Measurements from ENCODE around the gene TBC1D10B. TPM values are rescaled to one million over a fixed set of nuclear protein-coding genes. Genes with fewer than 3 reads are reported as not detected.

TBC1D10B gene
- total RNA-seq, 1 experiment from 2014 or later: 49.2 TPM

DNA sequence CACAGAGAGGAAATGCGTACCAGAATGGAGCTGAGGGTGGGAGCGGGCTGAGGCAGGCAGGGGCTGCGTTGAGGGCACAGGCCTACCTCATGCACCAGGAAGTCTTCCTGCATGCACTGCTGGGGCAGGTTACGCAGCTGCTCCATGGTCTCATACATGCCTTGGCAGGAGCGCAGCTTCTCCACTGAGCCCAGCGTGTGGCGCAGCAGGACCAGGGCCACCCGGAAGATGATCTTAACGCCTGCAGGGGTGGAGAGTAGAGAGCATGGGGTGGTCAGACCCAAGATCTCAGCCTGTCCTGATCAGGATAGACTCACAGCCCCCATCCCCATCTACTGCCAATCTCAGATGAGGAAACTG lies 11.7 kb downstream of the TBC1D10B start:
- Histone ChIP-seq H4K20me1 (ENCODE audit: insufficient read depth) (no peaks in the 10 kb centered on the region), H3K4me1 (ENCODE audit: control insufficient read depth in 1 of 2, insufficient read depth in 2 of 2, low read length in 2 of 2) (peaks cover 18 to 30% of the 10 kb centered on the region in 2 experiments), H3K9ac (ENCODE audit: low read length) (no peak overlapping the region), H3K27me3 (ENCODE audit: insufficient read depth, low read length) (no peaks in the 10 kb centered on the region), H3K9me3 (ENCODE audit: control insufficient read depth in 1 of 2, insufficient read depth in 1 of 2, low read depth in 1 of 2, low read length in 2 of 2) (no peaks in the 10 kb centered on the region), H3K9me2 (ENCODE audit: insufficient read depth) (no peaks in the 10 kb centered on the region), H3K79me2 (ENCODE audit: insufficient read depth, low read length) (peaks cover 50% of the 10 kb centered on the region), H3K27ac (ENCODE audit: low read depth, low read length) (no peak overlapping the region; the same call in 1 of the 2 replicates), H3K36me3 (ENCODE audit: control insufficient read depth in 1 of 2, insufficient read depth in 2 of 2, low read length in 2 of 2) (peaks cover 11 to 30% of the 10 kb centered on the region in 2 experiments; a peak in 3 of 4 replicates), H3K4me2 (ENCODE audit: low read length) (no peak overlapping the region), H2AFZ (ENCODE audit: low read depth, low read length, poor library complexity, severe bottlenecking) (no peak overlapping the region), H3K4me3 (replicated peaks in 1 of 2; ENCODE audit: low read depth in 1 of 2, low read length in 2 of 2) (no peak overlapping the region)
- DNase-seq (ENCODE audit: low read depth, low spot score): no peak
- no peak for TF ChIP-seq RAD21 (IDR thresholded peaks at IDR 0.05; ENCODE audit: low read depth)
- TF ChIP-seq JUND (IDR thresholded peaks at IDR 0.05): no peak
- no peak for TF ChIP-seq FOSL1 (IDR thresholded peaks at IDR 0.05; ENCODE audit: low read depth)
- TF ChIP-seq, protein P1, sequence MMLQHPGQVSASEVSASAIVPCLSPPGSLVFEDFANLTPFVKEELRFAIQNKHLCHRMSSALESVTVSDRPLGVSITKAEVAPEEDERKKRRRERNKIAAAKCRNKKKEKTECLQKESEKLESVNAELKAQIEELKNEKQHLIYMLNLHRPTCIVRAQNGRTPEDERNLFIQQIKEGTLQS (IDR thresholded peaks at IDR 0.05): no peak
- TF ChIP-seq, protein P2, sequence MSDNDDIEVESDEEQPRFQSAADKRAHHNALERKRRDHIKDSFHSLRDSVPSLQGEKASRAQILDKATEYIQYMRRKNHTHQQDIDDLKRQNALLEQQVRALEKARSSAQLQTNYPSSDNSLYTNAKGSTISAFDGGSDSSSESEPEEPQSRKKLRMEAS (IDR thresholded peaks at IDR 0.05): no peak
- TF ChIP-seq REST (IDR thresholded peaks at IDR 0.05; ENCODE audit: low read depth): no peak
- no peak for TF ChIP-seq CEBPB (IDR thresholded peaks at IDR 0.05; ENCODE audit: low read depth)
- TF ChIP-seq EGR1 (IDR thresholded peaks at IDR 0.05; ENCODE audit: low read depth): no peak
- no peak for TF ChIP-seq POLR2A (IDR thresholded peaks at IDR 0.05; ENCODE audit: borderline replicate concordance, extremely low read depth, insufficient read depth, insufficient read length)
- no peak for TF ChIP-seq SIN3A (IDR thresholded peaks at IDR 0.05; ENCODE audit: low read depth)
- no peak for TF ChIP-seq ELF1 (IDR thresholded peaks at IDR 0.05; ENCODE audit: borderline replicate concordance, low read depth)
- TF ChIP-seq, protein P3, sequence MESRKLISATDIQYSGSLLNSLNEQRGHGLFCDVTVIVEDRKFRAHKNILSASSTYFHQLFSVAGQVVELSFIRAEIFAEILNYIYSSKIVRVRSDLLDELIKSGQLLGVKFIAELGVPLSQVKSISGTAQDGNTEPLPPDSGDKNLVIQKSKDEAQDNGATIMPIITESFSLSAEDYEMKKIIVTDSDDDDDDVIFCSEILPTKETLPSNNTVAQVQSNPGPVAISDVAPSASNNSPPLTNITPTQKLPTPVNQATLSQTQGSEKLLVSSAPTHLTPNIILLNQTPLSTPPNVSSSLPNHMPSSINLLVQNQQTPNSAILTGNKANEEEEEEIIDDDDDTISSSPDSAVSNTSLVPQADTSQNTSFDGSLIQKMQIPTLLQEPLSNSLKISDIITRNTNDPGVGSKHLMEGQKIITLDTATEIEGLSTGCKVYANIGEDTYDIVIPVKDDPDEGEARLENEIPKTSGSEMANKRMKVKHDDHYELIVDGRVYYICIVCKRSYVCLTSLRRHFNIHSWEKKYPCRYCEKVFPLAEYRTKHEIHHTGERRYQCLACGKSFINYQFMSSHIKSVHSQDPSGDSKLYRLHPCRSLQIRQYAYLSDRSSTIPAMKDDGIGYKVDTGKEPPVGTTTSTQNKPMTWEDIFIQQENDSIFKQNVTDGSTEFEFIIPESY (IDR thresholded peaks at IDR 0.05; ENCODE audit: extremely low read depth, insufficient replicate concordance, low read length): no peak
- TF ChIP-seq EZH2 (IDR thresholded peaks at IDR 0.05): no peak
- TF ChIP-seq SP1 (IDR thresholded peaks at IDR 0.05; ENCODE audit: low read depth): no peak
- ChIA-PET CTCF (no interaction called here), RAD21 (ENCODE audit: low non-redundant PET in 1 of 2, low total read pairs in 2 of 2, uncharacterized antibody in 2 of 2, unreplicated experiment in 2 of 2) (no interaction called here), POLR2A (no interaction called here)
- intact Hi-C loops (cut with micrococcal nuclease): no loop called here
- no peak for ATAC-seq
- no TSS peak for BruUV-seq (replicated peaks)
